ENCODE measurements around the gene ASB2. TPM values are rescaled to one million over a fixed set of nuclear protein-coding genes. Genes with fewer than 3 reads are reported as not detected.

ASB2 gene
- polyA plus RNA-seq, 1 donor (not counting 4 experiments of a cell fraction or from before 2014, with no cell fraction given) = 0.56 TPM

DNA sequence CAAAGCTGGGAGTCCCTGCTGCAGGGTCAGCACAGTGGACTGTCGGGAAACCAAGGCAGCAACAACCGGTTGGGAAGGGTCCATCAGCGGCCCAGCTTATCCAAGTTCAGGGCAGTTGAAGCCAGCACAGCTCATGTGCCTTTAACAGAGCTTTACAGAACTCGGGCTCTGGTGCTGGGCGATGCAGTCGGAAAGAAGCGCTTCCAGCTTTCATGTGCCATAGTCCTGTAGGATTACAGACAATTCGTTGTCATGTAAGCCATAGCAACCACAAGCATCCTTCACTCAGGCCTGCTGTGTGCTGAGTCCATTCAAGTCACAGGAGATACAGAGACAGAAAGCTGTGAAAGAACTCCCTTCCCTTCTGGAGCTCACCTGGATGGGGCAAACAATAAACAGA lies 52.7 kb downstream of the ASB2 start:
- Histone ChIP-seq H3K4me1 (ENCODE audit: control insufficient read depth, extremely low read depth, insufficient read depth, low read length) (no peaks in the 10 kb centered on the region), H3K36me3 (ENCODE audit: control insufficient read depth in 2 of 2, extremely low read depth in 1 of 2, insufficient read depth in 2 of 2, low read length in 2 of 2) (no peaks in the 10 kb centered on the region), H3K79me2 (ENCODE audit: control insufficient read depth, insufficient read depth, low read length) (no peaks in the 10 kb centered on the region), H3K9me1 (ENCODE audit: control insufficient read depth, extremely low read depth, insufficient read depth, low read length) (no peaks in the 10 kb centered on the region), H3K9me3 (ENCODE audit: control insufficient read depth, low read depth, low read length) (no peaks in the 10 kb centered on the region), H2AFZ (ENCODE audit: control insufficient read depth, low read length) (no peak overlapping the region), H3K4me3 (ENCODE audit: control insufficient read depth in 2 of 3, extremely low read depth in 1 of 3, insufficient read depth in 2 of 3, low read depth in 1 of 3, low read length in 3 of 3) (no peak overlapping the region), H3K27ac (ENCODE audit: control insufficient read depth, insufficient read depth, low read length) (no peak overlapping the region), H3K4me2 (ENCODE audit: control insufficient read depth, extremely low read depth, insufficient read depth, low read depth, low read length) (no peak overlapping the region), H4K20me1 (ENCODE audit: control insufficient read depth, extremely low read depth, insufficient read depth, low read length) (no peaks in the 10 kb centered on the region), H3K9ac (ENCODE audit: control insufficient read depth, extremely low read depth, insufficient read depth, low read length) (no peak overlapping the region), H3K27me3 (ENCODE audit: control insufficient read depth, extremely low read depth, insufficient read depth, low read length) (no peaks in the 10 kb centered on the region)
- TF ChIP-seq, protein P1, sequence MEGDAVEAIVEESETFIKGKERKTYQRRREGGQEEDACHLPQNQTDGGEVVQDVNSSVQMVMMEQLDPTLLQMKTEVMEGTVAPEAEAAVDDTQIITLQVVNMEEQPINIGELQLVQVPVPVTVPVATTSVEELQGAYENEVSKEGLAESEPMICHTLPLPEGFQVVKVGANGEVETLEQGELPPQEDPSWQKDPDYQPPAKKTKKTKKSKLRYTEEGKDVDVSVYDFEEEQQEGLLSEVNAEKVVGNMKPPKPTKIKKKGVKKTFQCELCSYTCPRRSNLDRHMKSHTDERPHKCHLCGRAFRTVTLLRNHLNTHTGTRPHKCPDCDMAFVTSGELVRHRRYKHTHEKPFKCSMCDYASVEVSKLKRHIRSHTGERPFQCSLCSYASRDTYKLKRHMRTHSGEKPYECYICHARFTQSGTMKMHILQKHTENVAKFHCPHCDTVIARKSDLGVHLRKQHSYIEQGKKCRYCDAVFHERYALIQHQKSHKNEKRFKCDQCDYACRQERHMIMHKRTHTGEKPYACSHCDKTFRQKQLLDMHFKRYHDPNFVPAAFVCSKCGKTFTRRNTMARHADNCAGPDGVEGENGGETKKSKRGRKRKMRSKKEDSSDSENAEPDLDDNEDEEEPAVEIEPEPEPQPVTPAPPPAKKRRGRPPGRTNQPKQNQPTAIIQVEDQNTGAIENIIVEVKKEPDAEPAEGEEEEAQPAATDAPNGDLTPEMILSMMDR (optimal IDR thresholded peaks at IDR 0.05 in 1 of 3, IDR thresholded peaks at IDR 0.05 in 1 of 3, conservative IDR thresholded peaks at IDR 0.05 in 1 of 3; ENCODE audit: extremely low read depth in 1 of 3, insufficient read depth in 2 of 3, low read length in 3 of 3) = no peak
- no peak for TF ChIP-seq EZH2 (IDR thresholded peaks at IDR 0.05; ENCODE audit: low read length)
- dilution Hi-C loops (cut with MboI; ENCODE audit: extremely low pct_ligation_motif_present, low sequenced_read_pairs) = loop anchor here (25.0 kb wide), 1 partner anchor 261 kb away; no protein-coding TSS in a partner anchor
- FAIRE-seq (no peak), DNase-seq (ENCODE audit: low read depth, low spot score) (no peak)

- no peaks in the 10 kb centered on the region for H3K36me3 ChIP-seq (ENCODE audit: control insufficient read depth in 2 of 2, extremely low read depth in 1 of 2, insufficient read depth in 2 of 2, low read length in 2 of 2)
- dilution Hi-C loops (cut with MboI; ENCODE audit: extremely low pct_ligation_motif_present, low sequenced_read_pairs) = loop anchor here (25.0 kb wide), 1 partner anchor 259 kb away; no protein-coding TSS in a partner anchor
- no peak overlapping the region for H3K9ac ChIP-seq (ENCODE audit: control insufficient read depth, extremely low read depth, insufficient read depth, low read length)
- no peak overlapping the region for H3K4me3 ChIP-seq (ENCODE audit: control insufficient read depth in 2 of 3, extremely low read depth in 1 of 3, insufficient read depth in 2 of 3, low read depth in 1 of 3, low read length in 3 of 3)
- no peaks in the 10 kb centered on the region for H4K20me1 ChIP-seq (ENCODE audit: control insufficient read depth, extremely low read depth, insufficient read depth, low read length)
- H3K9me1 ChIP-seq (ENCODE audit: control insufficient read depth, extremely low read depth, insufficient read depth, low read length) = no peaks in the 10 kb centered on the region
- TF ChIP-seq, protein P1 (optimal IDR thresholded peaks at IDR 0.05 in 1 of 3, IDR thresholded peaks at IDR 0.05 in 1 of 3, conservative IDR thresholded peaks at IDR 0.05 in 1 of 3; ENCODE audit: extremely low read depth in 1 of 3, insufficient read depth in 2 of 3, low read length in 3 of 3) = no peak
- TF ChIP-seq EZH2 (IDR thresholded peaks at IDR 0.05; ENCODE audit: low read length) = no peak
- no peaks in the 10 kb centered on the region for H3K27me3 ChIP-seq (ENCODE audit: control insufficient read depth, extremely low read depth, insufficient read depth, low read length)
- DNase-seq (ENCODE audit: low read depth, low spot score) (no peak), FAIRE-seq (no peak)
- no peaks in the 10 kb centered on the region for H3K4me1 ChIP-seq (ENCODE audit: control insufficient read depth, extremely low read depth, insufficient read depth, low read length)
- no peaks in the 10 kb centered on the region for H3K79me2 ChIP-seq (ENCODE audit: control insufficient read depth, insufficient read depth, low read length)
- no peaks in the 10 kb centered on the region for H3K9me3 ChIP-seq (ENCODE audit: control insufficient read depth, low read depth, low read length)
- no peak overlapping the region for H3K4me2 ChIP-seq (ENCODE audit: control insufficient read depth, extremely low read depth, insufficient read depth, low read depth, low read length)
- H3K27ac ChIP-seq (ENCODE audit: control insufficient read depth, insufficient read depth, low read length) = no peak overlapping the region
- no peak overlapping the region for H2AFZ ChIP-seq (ENCODE audit: control insufficient read depth, low read length)
These were observed 55.2 kb downstream of the ASB2 start for GRCh38 chr14:93921001-93921806.

Measured in keratinocyte (primary cell).